ENCODE data around the gene ACOT7.
"Not testable (repeated sequence)": the region's sequence is repeated elsewhere in the genome, so short reads cannot be mapped to it uniquely, and the experiment has no call there.

ACOT7 gene

DNA sequence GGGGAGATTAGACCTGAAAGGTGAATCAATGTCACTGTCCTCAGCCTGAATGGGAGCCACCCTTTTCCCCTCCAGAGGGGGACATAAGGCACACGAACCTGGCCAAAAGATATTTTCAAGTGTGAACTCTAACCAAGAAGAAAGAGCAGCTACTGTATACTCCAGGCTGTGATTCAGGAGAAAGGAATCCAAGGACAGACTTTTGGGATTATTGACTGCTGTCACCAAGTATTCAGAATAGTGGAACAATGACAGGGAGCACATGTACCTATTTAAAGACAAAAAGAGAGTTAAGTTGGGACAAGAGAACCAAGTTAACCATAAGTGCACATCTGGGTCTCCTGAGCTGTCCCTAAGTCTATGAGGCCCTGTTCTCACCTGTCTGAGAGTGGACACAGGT lies 160.2 kb downstream of the ACOT7 start:
- DNase-seq (ENCODE audit: low read depth) = no peak

DNA sequence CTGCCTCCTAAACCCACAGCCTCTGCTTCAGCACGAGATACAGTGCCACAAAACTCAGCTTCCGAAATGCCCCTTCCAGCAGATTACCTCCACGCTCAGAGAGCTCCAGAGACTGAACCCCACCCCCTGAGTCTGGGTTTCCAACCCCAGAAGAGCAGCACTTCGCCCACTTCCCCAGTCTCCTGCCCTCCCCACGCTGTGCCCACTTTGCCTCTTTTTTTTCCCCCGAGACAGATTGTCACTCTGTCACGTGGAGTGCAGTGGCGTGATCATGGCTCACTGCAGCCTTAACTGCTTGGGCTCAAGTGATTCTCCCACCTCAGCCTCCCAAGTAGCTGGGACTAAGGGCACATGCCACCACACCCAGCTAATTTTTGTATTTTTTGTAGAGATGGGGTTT lies 167.9 kb downstream of the ACOT7 start:
- no peak for DNase-seq (ENCODE audit: low read depth)

DNA sequence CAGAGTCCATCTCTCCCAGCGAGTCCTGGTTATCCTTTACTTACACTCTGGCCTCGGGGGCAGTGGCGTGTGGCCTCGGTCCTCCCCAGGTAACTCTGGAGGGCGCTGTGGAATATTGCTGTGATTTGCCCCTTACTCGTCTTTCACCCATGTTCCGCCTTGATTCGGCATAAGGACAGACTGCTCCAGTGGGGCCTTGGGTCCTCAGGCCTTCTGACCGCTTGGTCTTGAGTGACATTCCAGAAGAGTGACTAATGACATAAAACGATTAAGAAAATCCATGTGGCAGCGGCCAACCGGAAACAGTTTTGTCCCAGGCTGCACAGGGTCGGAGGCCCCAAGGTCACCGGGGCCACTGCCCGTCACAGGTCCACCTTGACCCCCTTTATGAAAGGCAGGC lies 168.8 kb downstream of the ACOT7 start:
- no peak for DNase-seq (ENCODE audit: low read depth)

DNA sequence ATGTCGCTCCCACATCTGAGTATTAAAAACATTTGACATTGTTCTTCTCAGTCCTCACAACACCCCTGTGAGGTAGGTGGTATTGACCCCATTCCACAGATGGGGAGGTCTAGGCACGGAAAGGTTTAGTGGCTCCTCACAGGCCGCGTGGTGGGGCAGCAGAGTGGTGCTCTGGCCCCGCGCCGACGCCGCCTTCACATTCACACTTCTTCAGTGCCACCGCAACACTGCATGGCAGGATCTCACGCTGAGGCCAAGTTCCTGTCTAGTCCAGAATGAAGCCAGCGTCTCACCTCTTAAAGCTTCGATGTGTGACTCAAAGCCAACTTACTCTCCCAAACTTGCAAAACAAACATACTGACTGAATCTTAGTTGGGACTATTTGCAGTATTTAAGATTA lies 169.9 kb downstream of the ACOT7 start:
- DNase-seq (ENCODE audit: low read depth) = no peak

DNA sequence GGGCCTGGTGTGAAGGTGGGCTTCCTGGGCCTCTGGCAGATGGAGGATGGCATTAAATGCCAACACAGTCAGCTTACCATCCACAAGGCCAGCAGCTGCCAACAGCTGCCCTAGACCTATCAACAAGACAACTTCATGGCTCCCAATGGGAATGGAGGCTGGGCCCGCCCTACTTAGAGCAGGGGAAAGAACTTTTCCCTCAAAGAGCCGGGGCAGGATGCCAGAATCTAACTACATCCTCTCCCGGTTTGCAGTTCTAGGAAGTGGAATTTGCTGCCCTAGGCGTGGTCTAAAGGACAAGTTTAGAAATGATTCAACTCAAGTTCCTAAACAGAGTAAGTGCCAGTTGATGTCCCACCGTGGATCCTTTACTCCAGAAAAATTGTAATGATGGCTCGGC lies 170.9 kb downstream of the ACOT7 start:
- DNase-seq (ENCODE audit: low read depth) = no peak

DNA sequence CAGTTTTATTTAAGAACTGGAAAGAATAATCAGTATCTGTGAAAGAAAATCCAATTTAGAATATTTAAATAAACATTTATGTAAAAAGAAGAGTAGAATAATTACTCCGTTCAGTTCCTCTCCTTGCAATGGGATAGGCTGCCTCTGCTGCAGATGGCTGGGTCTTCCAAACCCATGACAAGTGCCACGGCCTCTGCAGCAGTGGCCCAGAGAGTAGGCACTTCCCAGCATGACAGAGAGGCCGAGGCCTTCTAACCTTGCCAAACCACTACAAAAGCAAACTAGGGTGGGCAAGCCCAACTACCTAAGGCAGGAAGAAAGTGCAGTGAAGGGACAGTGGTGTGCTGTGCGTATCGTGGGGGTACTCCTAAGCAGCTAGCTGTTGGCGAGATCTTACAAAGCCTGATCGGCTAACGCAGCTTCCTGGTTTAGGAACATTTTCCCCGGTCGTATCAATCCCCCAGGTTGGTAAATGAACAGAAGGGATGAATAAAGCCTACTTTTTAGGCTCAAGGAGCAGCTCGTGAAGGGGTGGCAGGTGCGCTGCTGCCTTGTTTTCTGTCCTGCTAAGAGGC lies 172.3 kb downstream of the ACOT7 start:
- DNase-seq (ENCODE audit: low read depth) = no peak

DNA sequence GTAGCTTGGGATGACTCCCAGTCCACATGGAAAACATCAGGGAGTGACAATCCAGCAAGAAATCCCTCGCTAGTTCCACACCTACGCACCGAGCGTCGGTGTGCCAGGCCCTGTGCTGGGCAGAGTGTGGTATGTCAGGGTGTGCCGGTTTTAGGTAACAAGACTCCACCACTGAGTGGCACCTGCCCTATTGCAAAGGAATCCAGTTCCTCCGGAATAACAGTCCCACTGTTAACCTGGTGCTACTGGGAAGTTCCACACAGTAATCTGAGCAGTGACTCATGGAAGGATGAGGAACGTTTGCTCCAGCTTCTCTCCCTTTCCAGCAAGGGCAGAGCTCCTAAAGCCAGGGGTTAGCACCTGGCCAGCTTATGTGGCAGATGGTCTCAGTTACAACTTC lies 173.3 kb downstream of the ACOT7 start:
- no peak for DNase-seq (ENCODE audit: low read depth)

DNA sequence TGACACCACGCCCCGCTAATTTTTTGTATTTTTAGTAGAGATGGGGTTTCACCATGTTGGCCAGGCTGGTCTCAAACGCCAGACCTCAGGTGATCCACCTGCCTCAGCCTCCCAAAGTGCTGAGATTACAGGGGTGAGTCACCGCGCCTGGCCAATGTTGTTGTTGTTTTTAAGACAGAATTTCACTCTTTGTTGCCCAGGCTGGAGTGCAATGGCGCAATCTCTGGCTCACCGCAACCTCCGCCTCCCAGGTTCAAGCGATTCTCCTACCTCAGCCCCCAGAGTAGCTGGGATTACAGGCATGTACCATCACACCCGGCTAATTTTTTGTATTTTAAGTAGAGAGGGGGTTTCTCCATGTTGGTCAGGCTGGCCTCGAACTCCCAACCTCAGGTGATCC lies 173.9 kb downstream of the ACOT7 start:
- DNase-seq (ENCODE audit: low read depth) = not testable (repeated sequence)

DNA sequence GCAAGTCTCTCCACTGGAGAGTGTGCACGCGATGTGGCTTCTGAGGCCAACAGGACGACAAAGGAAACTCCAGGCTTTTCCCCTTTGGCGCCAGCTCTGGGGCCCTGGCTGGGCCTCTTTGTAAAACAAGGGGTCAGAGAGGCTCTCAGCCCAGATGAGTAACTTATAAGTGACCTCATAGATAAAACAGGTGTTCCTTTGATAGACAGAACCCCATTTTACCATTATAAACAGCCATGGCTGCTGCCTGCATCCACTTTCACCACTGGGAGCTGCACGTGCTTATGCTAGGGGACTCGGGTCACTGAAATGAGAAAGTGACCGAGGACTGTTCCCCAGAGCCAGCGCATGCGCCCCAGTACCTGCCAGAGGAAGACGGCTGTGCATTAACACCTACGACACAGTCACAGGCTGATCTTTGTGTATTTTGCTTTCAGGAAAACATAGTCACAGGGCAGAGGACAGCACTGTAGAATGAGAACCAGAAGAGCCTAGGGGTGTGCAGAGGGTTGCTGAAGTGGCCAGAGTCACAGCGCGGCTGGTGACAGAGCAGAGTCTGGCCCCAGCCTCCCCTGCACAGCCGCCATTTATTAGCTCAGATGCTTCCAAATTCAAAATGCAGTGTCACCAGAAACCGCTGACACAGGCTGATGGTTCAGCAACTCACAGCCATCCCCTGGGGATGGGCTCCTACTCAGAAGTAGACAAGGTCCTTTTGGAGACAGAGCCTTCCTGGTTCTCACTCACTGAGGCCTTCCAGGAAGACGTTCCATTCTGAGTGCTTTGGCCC lies 175.0 kb downstream of the ACOT7 start:
- no peak for DNase-seq (ENCODE audit: low read depth)

Data from stimulated activated CD8-positive, alpha-beta memory T cell treated with anti-CD3 and anti-CD28 coated beads, Interleukin-12 subunit alpha, Interleukin-12 subunit beta, amount 100 ng/mL, for 4 hours (primary cell).